HepG2 (cell line): Measurements from ENCODE around the gene ZDHHC8. TPM values are rescaled to one million over a fixed set of nuclear protein-coding genes. Genes with fewer than 3 reads are reported as not detected.

Source experiments
- ATAC-seq: fragments of 200-7000 bp; cut with Tn5 transposase; 3 replicates; pipeline ENCODE4 v1.9.1; 2020; ENCODE audit warnings: mild to moderate bottlenecking, moderate library complexity
- BruUV-seq: library from RNA; stranded (reverse); fragments of 400-500 nt; replicated peaks from 2 replicates; lab custom pipeline; 2021; lab: Mats Ljungman, UMichigan
- CTCF ChIA-PET: fragments of 300-600 bp; formaldehyde crosslinking; extraction: SDS; loops from one replicate; lab custom pipeline; 2021; ENCODE audit warnings: low total read pairs, inconsistent platforms, low intra/inter-chr PET ratio; lab: Yijun Ruan, JAX
- POLR2A ChIA-PET: fragments of 350-600 bp; sonication (Branson Sonifier 250); formaldehyde crosslinking; loops from one replicate; lab custom pipeline; 2020; ENCODE audit warnings: antibody characterized with exemption, inconsistent platforms; lab: Yijun Ruan, JAX
- DNase-seq: peaks from one replicate; pipeline ENCODE4 v3.0.0-alpha.2; 2015; ENCODE audit warnings: low spot score
- FAIRE-seq: peaks from 3 replicates; lab custom pipeline; 2011; peaks lifted over from hg19 to GRCh38; lab: Jason Lieb, UNC
- H2AFZ ChIP-seq: one replicate; pipeline ENCODE4 v1.6.1; 2011; ENCODE audit warnings: low read length, inconsistent platforms
- H3K27ac ChIP-seq: fragments of 300-600 bp; 3 replicates; pipeline ENCODE4 v1.8.0; 2011; ENCODE audit warnings: mixed run types, mild to moderate bottlenecking, mixed read lengths, low read length, inconsistent platforms; ENCODE audit not compliant: insufficient read depth; ENCODE audit errors: extremely low read length
- H3K27me3 ChIP-seq, 2 experiments: fragments of 200-600 bp in 1 of 2; 2 replicates in 1 of 2; 3 replicates in 1 of 2; pipeline versions ENCODE4 v1.6.0 to v1.8.0; 2011; ENCODE audit warnings: low read length in 2 of 2, mild to moderate bottlenecking in 2 of 2, moderate library complexity in 2 of 2, inconsistent platforms in 1 of 2; ENCODE audit not compliant: insufficient read depth in 2 of 2, control insufficient read depth in 1 of 2
- H3K36me3 ChIP-seq, 2 experiments: fragments of 200-600 bp in 1 of 2; replicated peaks in 1 of 2; 2 replicates in 1 of 2; 3 replicates in 1 of 2; pipeline versions ENCODE4 v1.5.1 to v1.8.0; 2011; ENCODE audit warnings: low read length in 2 of 2, inconsistent platforms in 1 of 2; ENCODE audit not compliant: insufficient read depth in 2 of 2, control insufficient read depth in 1 of 2
- H3K4me1 ChIP-seq: 2 replicates; pipeline ENCODE4 v1.5.1; 2012; ENCODE audit warnings: low read length, inconsistent platforms; ENCODE audit not compliant: insufficient read depth
- H3K4me2 ChIP-seq: 2 replicates; pipeline ENCODE4 v1.6.0; 2011; ENCODE audit warnings: low read depth, low read length, inconsistent platforms
- H3K4me3 ChIP-seq, 3 experiments: fragments of 200-600 bp in 1 of 3; sonication (generic), shearing (Covaris generic) in 1 of 3; replicated peaks in 1 of 3; 2 replicates each; pipeline ENCODE4 v1.5.1; 2011 to 2016; ENCODE audit warnings: low read length in 3 of 3, inconsistent platforms in 2 of 3, low read depth in 2 of 3, mild to moderate bottlenecking in 2 of 3, control low read depth in 1 of 3, mixed read lengths in 1 of 3; ENCODE audit not compliant: insufficient read depth in 1 of 3
- H3K79me2 ChIP-seq: one replicate; pipeline ENCODE4 v1.6.1; 2011; ENCODE audit warnings: low read length, inconsistent platforms; ENCODE audit not compliant: insufficient read depth
- H3K9ac ChIP-seq: 2 replicates; pipeline ENCODE4 v1.6.0; 2011; ENCODE audit warnings: mild to moderate bottlenecking, low read depth, low read length, inconsistent platforms; ENCODE audit not compliant: insufficient read depth
- H3K9me3 ChIP-seq: 2 replicates; pipeline ENCODE4 v1.5.1; 2012; ENCODE audit warnings: mild to moderate bottlenecking, low read length
- H4K20me1 ChIP-seq: 2 replicates; pipeline ENCODE4 v1.6.0; 2011; ENCODE audit warnings: inconsistent platforms, mild to moderate bottlenecking, low read length, moderate library complexity; ENCODE audit not compliant: insufficient read depth
- AGO2 ChIP-seq: fragments of 200-400 bp; formaldehyde crosslinking; optimal IDR thresholded peaks from 2 replicates; pipeline ENCODE3; 2017; ENCODE audit warnings: mild to moderate bottlenecking, low read depth, low read length, moderate library complexity
- DPF2 ChIP-seq: sonication (generic); formaldehyde crosslinking; IDR thresholded peaks from 2 replicates; pipeline ENCODE4 v1.4.0; 2020; ENCODE audit warnings: mild to moderate bottlenecking, low read depth, missing genetic modification reagents, borderline replicate concordance
- HNRNPL ChIP-seq: fragments of 200-400 bp; formaldehyde crosslinking; IDR thresholded peaks from 2 replicates; pipeline ENCODE4 v1.6.1; 2017; ENCODE audit warnings: mild to moderate bottlenecking, low read depth, low read length
- SMAD1 ChIP-seq: sonication (generic); formaldehyde crosslinking; IDR thresholded peaks from 2 replicates; pipeline ENCODE4 v1.4.0; 2020; ENCODE audit warnings: missing genetic modification reagents, low read depth, mild to moderate bottlenecking, borderline replicate concordance
- SRSF4 ChIP-seq: fragments of 200-400 bp; formaldehyde crosslinking; IDR thresholded peaks from one replicate; pipeline ENCODE4 v1.6.1; 2018; ENCODE audit warnings: mild to moderate bottlenecking, low read depth, low read length, moderate library complexity; ENCODE audit not compliant: poor library complexity, severe bottlenecking
- ZBED4 ChIP-seq: sonication (generic); formaldehyde crosslinking; IDR thresholded peaks from 2 replicates; pipeline ENCODE4 v1.4.0; 2020; ENCODE audit warnings: missing genetic modification reagents, borderline replicate concordance
- ZNF780A ChIP-seq: sonication (generic); formaldehyde crosslinking; IDR thresholded peaks from 2 replicates; pipeline ENCODE4 v1.8.0; 2022; ENCODE audit warnings: mild to moderate bottlenecking, missing genetic modification reagents, moderate library complexity
- WGBS: methylation state at CpG from one replicate; pipeline ENCODE4 v1.1.6; 2017; ENCODE audit warnings: low lambda C conversion rate; 5-methylcytosine and 5-hydroxymethylcytosine counted together
- in situ Hi-C: cut with HindIII; loops from 2 replicates; pipeline ENCODE4 v1.10.0; 2017; ENCODE audit warnings: low pct_unique_long_range_greater_than_20kb; ENCODE audit not compliant: extremely low pct_ligation_motif_present
- intact Hi-C: fragments of 100-400 bp; cut with micrococcal nuclease; formaldehyde crosslinking; loops from one replicate; pipeline ENCODE4 v1.10.0; 2022; ENCODE audit not compliant: unreplicated experiment
- polyA plus RNA-seq, 8 experiments: library from polyadenylated mRNA; depleted of rRNA in 3 of 8; stranded (reverse) in 7 of 8; unstranded in 1 of 8; fragments of >200 nt; fragmentation: Illumina TruSeq in 4 of 8; extraction: Trizol in 4 of 8; gene quantifications; 2 replicates each; pipeline versions ENCODE4 v1.2.1 to v1.2.3, GENCODE V29; 2011 to 2016; ENCODE audit warnings: low read depth in 4 of 8, missing spikeins in 1 of 8, mixed read lengths in 1 of 8; ENCODE audit not compliant: insufficient read depth in 1 of 8
- total RNA-seq, 5 experiments: library from RNA; depleted of rRNA; stranded (reverse); fragments of >200 nt; fragmentation: Illumina TruSeq; extraction: Trizol; gene quantifications; 2 replicates each; pipeline ENCODE4 v1.2.3, GENCODE V29; 2016; ENCODE audit warnings: low read depth in 1 of 5

Gene ZDHHC8
- total and polyA plus RNA-seq, 2 of the 13 experiments (the other 11 are each of a cell fraction or from before 2014, with no cell fraction given) = 7.5 to 21.3 TPM

DNA sequence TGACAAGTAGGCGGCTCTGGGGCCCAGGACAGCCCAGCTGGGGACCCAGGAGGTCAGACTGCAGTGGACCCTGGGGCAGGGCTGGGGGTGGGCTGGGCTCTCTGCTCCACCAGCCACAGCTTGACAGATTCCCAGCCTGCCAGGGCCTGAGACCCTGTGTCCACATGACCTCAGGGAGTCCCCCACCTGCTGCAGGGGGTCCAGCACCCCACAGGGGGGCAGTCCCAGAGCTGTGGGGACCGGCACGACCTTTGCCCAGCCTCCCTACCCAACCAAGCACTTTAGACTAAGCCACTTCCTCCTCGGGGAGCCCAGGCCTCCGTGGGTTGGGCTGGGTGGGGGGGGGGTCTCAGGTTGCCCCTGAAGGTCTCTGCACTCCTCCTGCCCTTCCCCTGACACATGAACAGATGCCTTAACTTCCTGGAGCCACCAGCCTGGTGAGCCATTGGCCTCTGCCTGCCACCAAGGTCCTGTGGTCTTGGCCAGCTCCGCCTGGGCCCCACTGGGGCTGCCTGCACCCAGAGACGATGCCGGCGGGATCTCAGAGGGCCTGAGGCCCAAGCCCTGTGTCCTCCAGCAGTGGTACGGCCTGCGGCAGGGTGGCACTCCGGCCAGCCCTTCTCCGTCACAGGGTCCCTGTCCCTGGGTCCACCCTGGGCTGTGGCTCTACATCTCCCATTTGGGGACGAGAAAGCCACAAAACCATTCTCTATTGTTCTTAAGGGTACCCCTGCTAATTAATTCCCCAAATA, 15.8 kb downstream of the ZDHHC8 start (continued):
- TF ChIP-seq ZBED4 (CRISPR knock-in tag) (no peak), ZNF780A (CRISPR knock-in tag) (no peak), SRSF4 (no peak), DPF2 (CRISPR knock-in tag) (no peak)

GRCh38 chr22:20148414-20148813, 16.8 kb downstream of the ZDHHC8 start:
- Histone ChIP-seq H3K79me2 (no peaks in the 10 kb centered on the region), H3K4me3 (no peak overlapping the region), H3K4me1 (0 out of 2 replicates have a peak, but pooled peaks cover 12% of the 10 kb centered on the region), H3K9me3 (no peaks in the 10 kb centered on the region), H2AFZ (no peak overlapping the region), H3K27me3 (peaks cover 5 to 14% of the 10 kb centered on the region in 2 experiments; a peak in 4 of 5 replicates), H4K20me1 (no peaks in the 10 kb centered on the region), H3K36me3 (no peaks in the 10 kb centered on the region), H3K9ac (no peak overlapping the region), H3K27ac (no peak overlapping the region), H3K4me2 (no peak overlapping the region)
- WGBS = 86% methylated on average over 1 of the region's 18 CpGs
- TF ChIP-seq HNRNPL (0 out of 2 replicates have a peak, but pooled peaks have one; percentile 25), SMAD1 (CRISPR knock-in tag) (no peak), AGO2 (peak; percentile 26)
- CTCF ChIA-PET = no interaction called here
- no peak for ATAC-seq
- no peak for FAIRE-seq
- in situ Hi-C loops = no loop called here
- intact Hi-C loops = no loop called here
- no peak for DNase-seq
- no TSS peak for BruUV-seq
- POLR2A ChIA-PET = no interaction called here
